ENCODE data around the gene PHACTR3. TPM values are rescaled to one million over a fixed set of nuclear protein-coding genes. Genes with fewer than 3 reads are reported as not detected.

The PHACTR3 gene
- total RNA-seq, 6 experiments from 2014 or later = 0.12 to 0.35 (median 0.23) TPM; not detected in 2

GRCh38 chr20:59823030-59823423, 218.7 kb downstream of the PHACTR3 start:
- ATAC-seq (no peak), DNase-seq (no peak)
- 75% methylated on average over 7 of the region's 9 CpGs for WGBS (ENCODE audit: insufficient coverage, low coverage, low lambda C conversion rate, missing lambda C conversion rate)
- no peaks in the 10 kb centered on the region for H3K4me1 ChIP-seq
- H3K27ac ChIP-seq = no peak overlapping the region
- intact Hi-C loops (cut with DNase I) = no loop called here
- no peaks in the 10 kb centered on the region for H3K36me3 ChIP-seq
- H3K9me3 ChIP-seq = no peaks in the 10 kb centered on the region
- H3K4me3 ChIP-seq = no peak overlapping the region
- no peaks in the 10 kb centered on the region for H3K27me3 ChIP-seq
- no peak for TF ChIP-seq POLR2A (IDR thresholded peaks at IDR 0.05)
- TF ChIP-seq, protein P1, sequence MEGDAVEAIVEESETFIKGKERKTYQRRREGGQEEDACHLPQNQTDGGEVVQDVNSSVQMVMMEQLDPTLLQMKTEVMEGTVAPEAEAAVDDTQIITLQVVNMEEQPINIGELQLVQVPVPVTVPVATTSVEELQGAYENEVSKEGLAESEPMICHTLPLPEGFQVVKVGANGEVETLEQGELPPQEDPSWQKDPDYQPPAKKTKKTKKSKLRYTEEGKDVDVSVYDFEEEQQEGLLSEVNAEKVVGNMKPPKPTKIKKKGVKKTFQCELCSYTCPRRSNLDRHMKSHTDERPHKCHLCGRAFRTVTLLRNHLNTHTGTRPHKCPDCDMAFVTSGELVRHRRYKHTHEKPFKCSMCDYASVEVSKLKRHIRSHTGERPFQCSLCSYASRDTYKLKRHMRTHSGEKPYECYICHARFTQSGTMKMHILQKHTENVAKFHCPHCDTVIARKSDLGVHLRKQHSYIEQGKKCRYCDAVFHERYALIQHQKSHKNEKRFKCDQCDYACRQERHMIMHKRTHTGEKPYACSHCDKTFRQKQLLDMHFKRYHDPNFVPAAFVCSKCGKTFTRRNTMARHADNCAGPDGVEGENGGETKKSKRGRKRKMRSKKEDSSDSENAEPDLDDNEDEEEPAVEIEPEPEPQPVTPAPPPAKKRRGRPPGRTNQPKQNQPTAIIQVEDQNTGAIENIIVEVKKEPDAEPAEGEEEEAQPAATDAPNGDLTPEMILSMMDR (IDR thresholded peaks at IDR 0.05) = no peak

DNA sequence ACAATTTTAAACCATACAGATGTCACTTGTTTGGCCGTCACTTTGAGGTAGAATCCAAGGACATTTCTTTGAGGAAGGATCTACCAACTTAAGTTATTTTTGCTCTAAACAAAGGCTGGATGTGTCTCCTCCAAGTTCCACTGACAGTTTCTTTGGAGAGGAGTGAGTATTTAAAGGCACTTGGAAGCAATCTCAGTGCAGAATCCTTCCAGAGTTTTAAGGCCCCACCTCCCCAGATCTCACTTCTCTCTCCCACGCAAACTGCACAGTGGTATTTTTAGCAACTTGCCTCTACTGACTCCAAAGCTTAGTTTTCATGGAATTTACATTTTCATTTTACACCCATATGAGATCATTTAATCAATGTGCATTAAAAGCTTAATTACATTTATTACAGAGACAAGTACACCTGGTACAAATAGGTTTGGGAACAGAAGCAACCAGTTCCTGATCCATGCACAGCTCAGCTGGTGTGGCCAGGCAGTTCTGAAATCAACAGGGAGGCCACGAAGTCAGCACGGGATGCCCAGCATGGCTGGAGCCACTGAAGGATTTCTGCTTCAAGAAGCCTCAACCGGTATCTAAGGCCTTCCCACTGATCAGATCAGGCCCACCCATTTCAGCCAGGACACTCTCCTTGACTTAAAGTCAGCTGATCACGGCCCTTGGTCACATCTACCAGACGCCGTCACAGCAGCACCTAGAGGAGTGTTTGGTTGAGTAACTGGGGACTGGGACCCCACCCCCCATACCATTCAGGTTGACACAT, 219.3 kb downstream of the PHACTR3 start:
- Histone ChIP-seq H3K27ac (no peak overlapping the region), H3K4me3 (no peak overlapping the region), H3K27me3 (no peaks in the 10 kb centered on the region), H3K36me3 (no peaks in the 10 kb centered on the region), H3K9me3 (no peaks in the 10 kb centered on the region), H3K4me1 (no peaks in the 10 kb centered on the region)
- intact Hi-C loops (cut with DNase I) = no loop called here
- TF ChIP-seq, protein P1 (IDR thresholded peaks at IDR 0.05) = no peak
- TF ChIP-seq POLR2A (IDR thresholded peaks at IDR 0.05) = no peak
- DNase-seq (no peak), ATAC-seq (no peak)
- 44% methylated on average over 5 of the region's 8 CpGs for WGBS (ENCODE audit: insufficient coverage, low coverage, low lambda C conversion rate, missing lambda C conversion rate)

- no peak for DNase-seq
- 34% methylated on average over 4 of the region's 8 CpGs for WGBS (ENCODE audit: insufficient coverage, low coverage, low lambda C conversion rate, missing lambda C conversion rate)
Observed at GRCh38 chr20:59824711-59825562, 220.6 kb downstream of the PHACTR3 start.

DNA sequence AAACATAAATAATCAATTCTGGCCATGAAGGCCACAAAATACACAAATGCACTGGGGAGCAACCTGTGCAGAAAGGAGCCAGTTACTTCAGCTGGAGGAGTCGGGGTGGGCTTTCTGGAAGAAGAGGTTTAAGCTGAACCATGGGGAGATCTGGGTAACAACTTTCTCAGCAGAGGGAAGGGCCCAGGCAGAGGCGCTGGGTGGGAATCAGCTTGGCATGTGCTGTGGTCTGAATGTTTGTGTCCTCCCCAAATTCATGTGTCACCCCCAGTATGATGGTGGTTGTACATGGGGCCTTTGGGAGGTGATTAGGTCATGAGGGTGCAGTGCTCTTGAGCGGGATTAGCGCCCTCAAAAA, 221.2 kb downstream of the PHACTR3 start:
- no peak overlapping the region for H3K4me3 ChIP-seq
- 83% methylated on average over 2 of the region's 4 CpGs for WGBS (ENCODE audit: insufficient coverage, low coverage, low lambda C conversion rate, missing lambda C conversion rate)
- ATAC-seq (no peak), DNase-seq (no peak)
- no peak for TF ChIP-seq POLR2A (IDR thresholded peaks at IDR 0.05)
- TF ChIP-seq, protein P1 (IDR thresholded peaks at IDR 0.05) = no peak
- no peaks in the 10 kb centered on the region for H3K4me1 ChIP-seq
- no peaks in the 10 kb centered on the region for H3K36me3 ChIP-seq
- no peak overlapping the region for H3K27ac ChIP-seq
- H3K27me3 ChIP-seq = no peaks in the 10 kb centered on the region
- intact Hi-C loops (cut with DNase I) = no loop called here
- no peaks in the 10 kb centered on the region for H3K9me3 ChIP-seq

More at GRCh38 chr20:59824711-59825562, 220.6 kb downstream of the PHACTR3 start:
- H3K9me3 ChIP-seq = no peaks in the 10 kb centered on the region
- no peak for TF ChIP-seq POLR2A (IDR thresholded peaks at IDR 0.05)
- TF ChIP-seq, protein P1 (IDR thresholded peaks at IDR 0.05) = no peak
- H3K27me3 ChIP-seq = no peaks in the 10 kb centered on the region
- intact Hi-C loops (cut with DNase I) = no loop called here
- no peak overlapping the region for H3K4me3 ChIP-seq
- ATAC-seq = no peak
- H3K4me1 ChIP-seq = no peaks in the 10 kb centered on the region
- no peaks in the 10 kb centered on the region for H3K36me3 ChIP-seq
- no peak overlapping the region for H3K27ac ChIP-seq

All from right lobe of liver (tissue), 6 donors.